ENCODE data around the gene SLCO4A1. TPM values are rescaled to one million over a fixed set of nuclear protein-coding genes. Genes with fewer than 3 reads are reported as not detected.

Gene SLCO4A1
- total RNA-seq, 1 experiment from 2014 or later, result 161 TPM

DNA sequence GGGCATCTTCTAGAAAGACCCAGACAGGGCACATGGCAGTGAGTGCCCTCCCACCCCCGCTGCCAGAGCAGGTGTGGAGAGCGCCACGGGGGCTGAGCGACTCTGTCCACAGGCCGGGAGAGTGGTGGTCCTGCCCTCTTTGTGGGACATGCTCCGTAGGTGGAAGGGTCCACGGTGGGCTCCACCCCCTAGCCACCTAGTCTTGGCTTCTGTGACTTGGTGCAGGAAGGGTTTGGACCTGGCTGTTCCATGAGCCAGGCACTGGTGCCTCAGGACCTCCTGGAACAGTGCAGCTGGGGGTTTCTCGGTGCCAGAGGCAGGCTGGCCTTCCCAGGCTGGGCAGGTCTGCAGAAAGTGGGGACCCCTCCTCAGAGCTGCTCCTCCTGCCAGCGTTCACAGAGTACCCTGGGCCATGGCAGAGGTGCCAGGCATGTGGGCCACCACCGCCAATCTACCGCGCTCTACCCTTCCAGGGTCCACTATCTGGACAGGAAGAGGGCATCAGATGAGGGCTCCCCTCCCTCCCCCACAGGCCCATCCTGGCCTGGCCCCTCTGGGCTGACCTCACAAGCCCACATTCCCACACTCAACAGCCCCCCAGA, 23.0 kb downstream of the SLCO4A1 start:
- Histone ChIP-seq H3F3A (ENCODE audit: low read length, unreplicated experiment) (peaks cover 3% of the 10 kb centered on the region), H3K9me3 (ENCODE audit: low read length) (no peaks in the 10 kb centered on the region), H3K9me2 (replicated peaks; ENCODE audit: low read length) (no peaks in the 10 kb centered on the region), H3K27me3 (ENCODE audit: low read length) (no peaks in the 10 kb centered on the region), H3K36me3 (ENCODE audit: low read depth, low read length) (peaks cover 51% of the 10 kb centered on the region), H3K9ac (ENCODE audit: low read length) (no peak overlapping the region), H3K4me2 (ENCODE audit: low read length) (no peak overlapping the region), H3K27ac (ENCODE audit: low read length) (no peak overlapping the region), H3K4me3 (ENCODE audit: low read length) (no peak overlapping the region), H3K79me2 (ENCODE audit: low read length) (peaks cover 4% of the 10 kb centered on the region; the same call in 1 of the 2 replicates), H2AFZ (ENCODE audit: low read length) (no peak overlapping the region), H3K4me1 (ENCODE audit: insufficient read depth, low read length) (peaks cover 18% of the 10 kb centered on the region; the same call in 1 of the 2 replicates), H4K20me1 (ENCODE audit: low read length) (no peaks in the 10 kb centered on the region)
- ChIA-PET POLR2A (ENCODE audit: unreplicated experiment) (no interaction called here), CTCF (interaction anchor here (0.6 kb wide), 1 partner anchor 166 kb away, joined by 11 read pairs; no protein-coding TSS in a partner anchor)
- BruUV-seq (replicated peaks), result no TSS peak
- TF ChIP-seq EZH2phosphoT487 (IDR thresholded peaks at IDR 0.05; ENCODE audit: borderline replicate concordance, low read length), result no peak
- intact Hi-C loops (cut with micrococcal nuclease), result no loop called here
- ATAC-seq (no peak), DNase-seq (no peak)

DNA sequence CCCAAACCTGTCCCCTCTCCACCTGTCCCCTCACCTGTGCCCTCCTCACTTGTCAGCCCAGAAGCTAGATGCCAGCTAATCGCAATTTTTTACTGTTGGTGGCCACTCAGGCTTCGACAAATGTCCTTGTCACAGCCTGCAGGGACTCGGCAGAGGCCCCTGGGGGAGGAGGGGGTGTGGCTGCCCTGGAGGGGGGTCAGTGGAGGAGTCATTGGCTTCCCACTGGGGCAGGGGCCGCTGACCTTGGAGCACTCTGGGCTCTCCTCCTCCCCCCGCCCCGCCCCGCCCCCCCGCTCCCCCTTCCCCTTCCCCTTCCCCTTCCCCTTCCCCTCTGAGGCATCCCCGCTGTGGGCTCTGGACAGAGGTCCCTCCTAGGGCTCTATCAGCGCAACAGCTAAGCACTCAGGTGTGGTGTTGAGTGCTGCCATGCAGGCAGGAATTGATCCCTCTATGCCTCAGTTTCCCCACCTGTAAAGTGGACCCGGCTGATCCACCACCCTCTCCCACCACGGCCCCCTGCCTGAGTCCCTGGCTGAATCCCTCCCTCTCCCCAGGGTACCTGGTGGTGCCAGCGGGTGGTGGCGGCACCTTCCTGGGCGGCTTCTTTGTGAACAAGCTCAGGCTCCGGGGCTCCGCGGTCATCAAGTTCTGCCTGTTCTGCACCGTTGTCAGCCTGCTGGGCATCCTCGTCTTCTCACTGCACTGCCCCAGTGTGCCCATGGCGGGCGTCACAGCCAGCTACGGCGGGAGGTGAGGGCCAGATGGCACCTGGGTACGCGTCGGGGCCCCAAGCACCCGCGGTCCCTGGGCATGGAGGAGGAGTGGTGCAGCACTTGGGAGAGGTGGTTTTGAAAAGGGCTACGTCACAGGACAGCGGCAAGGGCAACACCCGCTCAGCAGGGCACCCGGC, 23.8 kb downstream of the SLCO4A1 start:
- Histone ChIP-seq H3K4me2 (ENCODE audit: low read length) (no peak overlapping the region), H4K20me1 (ENCODE audit: low read length) (no peaks in the 10 kb centered on the region), H3K36me3 (ENCODE audit: low read depth, low read length) (peaks cover 53% of the 10 kb centered on the region), H3K4me3 (ENCODE audit: low read length) (no peak overlapping the region), H3K9me2 (replicated peaks; ENCODE audit: low read length) (no peaks in the 10 kb centered on the region), H3K9me3 (ENCODE audit: low read length) (no peaks in the 10 kb centered on the region), H3K27ac (ENCODE audit: low read length) (peak overlapping the region; percentile 21), H3K4me1 (ENCODE audit: insufficient read depth, low read length) (peaks cover 18% of the 10 kb centered on the region; the same call in 1 of the 2 replicates), H3K9ac (ENCODE audit: low read length) (no peak overlapping the region), H3K27me3 (ENCODE audit: low read length) (no peaks in the 10 kb centered on the region), H3F3A (ENCODE audit: low read length, unreplicated experiment) (peaks cover 3% of the 10 kb centered on the region), H3K79me2 (ENCODE audit: low read length) (peaks cover 3% of the 10 kb centered on the region; the same call in 1 of the 2 replicates), H2AFZ (ENCODE audit: low read length) (no peak overlapping the region)
- ChIA-PET POLR2A (ENCODE audit: unreplicated experiment) (no interaction called here), CTCF (interaction anchor here (0.6 kb wide), 1 partner anchor 167 kb away, joined by 11 read pairs; no protein-coding TSS in a partner anchor)
- TF ChIP-seq EZH2phosphoT487 (IDR thresholded peaks at IDR 0.05; ENCODE audit: borderline replicate concordance, low read length) (no peak), EZH2 (IDR thresholded peaks at IDR 0.05; ENCODE audit: low read length, unreplicated experiment) (no peak)
- TF ChIP-seq, protein P1, sequence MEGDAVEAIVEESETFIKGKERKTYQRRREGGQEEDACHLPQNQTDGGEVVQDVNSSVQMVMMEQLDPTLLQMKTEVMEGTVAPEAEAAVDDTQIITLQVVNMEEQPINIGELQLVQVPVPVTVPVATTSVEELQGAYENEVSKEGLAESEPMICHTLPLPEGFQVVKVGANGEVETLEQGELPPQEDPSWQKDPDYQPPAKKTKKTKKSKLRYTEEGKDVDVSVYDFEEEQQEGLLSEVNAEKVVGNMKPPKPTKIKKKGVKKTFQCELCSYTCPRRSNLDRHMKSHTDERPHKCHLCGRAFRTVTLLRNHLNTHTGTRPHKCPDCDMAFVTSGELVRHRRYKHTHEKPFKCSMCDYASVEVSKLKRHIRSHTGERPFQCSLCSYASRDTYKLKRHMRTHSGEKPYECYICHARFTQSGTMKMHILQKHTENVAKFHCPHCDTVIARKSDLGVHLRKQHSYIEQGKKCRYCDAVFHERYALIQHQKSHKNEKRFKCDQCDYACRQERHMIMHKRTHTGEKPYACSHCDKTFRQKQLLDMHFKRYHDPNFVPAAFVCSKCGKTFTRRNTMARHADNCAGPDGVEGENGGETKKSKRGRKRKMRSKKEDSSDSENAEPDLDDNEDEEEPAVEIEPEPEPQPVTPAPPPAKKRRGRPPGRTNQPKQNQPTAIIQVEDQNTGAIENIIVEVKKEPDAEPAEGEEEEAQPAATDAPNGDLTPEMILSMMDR (conservative IDR thresholded peaks at IDR 0.05; ENCODE audit: low read depth, low read length), result no peak
- intact Hi-C loops (cut with micrococcal nuclease), result no loop called here
- ATAC-seq, result no peak
- BruUV-seq (replicated peaks), result no TSS peak
- no peak for DNase-seq

DNA sequence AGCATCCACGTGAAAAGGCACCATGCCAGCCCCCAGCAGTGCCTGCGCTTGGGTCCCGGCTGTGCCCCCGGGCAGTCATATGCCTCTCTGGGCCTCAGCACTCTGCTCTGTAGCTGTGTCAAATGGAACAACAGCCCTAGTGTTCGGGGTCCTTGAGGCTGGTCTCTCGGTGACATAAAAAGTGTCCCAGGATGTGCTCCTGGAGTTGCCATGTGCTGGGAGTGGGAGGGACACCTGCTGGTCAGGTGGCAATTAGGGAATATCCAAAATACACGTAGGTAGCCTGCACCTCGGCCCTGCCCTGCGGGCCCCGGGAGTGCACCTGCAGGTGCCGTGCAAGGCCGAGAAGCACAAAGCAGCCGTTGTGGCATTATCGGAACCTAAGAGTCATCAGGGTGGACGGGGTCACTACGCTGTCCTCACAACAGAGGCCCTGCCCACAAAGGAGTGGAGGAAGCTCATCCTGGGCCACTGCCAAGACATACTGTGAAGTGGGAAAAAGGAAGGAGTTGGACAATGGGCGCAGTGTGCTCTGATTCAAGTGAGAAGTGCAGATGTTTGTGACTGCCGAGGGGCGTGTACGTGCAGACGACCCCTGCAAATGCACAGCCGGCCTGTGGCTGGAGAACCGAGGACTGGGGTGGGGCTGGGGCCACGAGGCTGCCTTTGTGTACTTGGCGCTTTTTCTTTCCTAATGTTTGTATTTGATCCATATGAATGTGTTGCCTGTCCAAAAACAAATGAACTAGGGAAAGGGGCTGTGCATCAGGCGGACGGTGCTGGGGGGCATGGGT, 24.6 kb downstream of the SLCO4A1 start:
- intact Hi-C loops (cut with micrococcal nuclease), result no loop called here
- H3K4me1 ChIP-seq (ENCODE audit: insufficient read depth, low read length), result peaks cover 17% of the 10 kb centered on the region; the same call in 1 of the 2 replicates
- CTCF ChIA-PET, result no interaction called here

More for the DNA sequence above, 24.6 kb downstream of the SLCO4A1 start:
- POLR2A ChIA-PET (ENCODE audit: unreplicated experiment), result no interaction called here
- DNase-seq, result peak; percentile 65
- Histone ChIP-seq H3K9me2 (replicated peaks; ENCODE audit: low read length) (no peaks in the 10 kb centered on the region), H3F3A (ENCODE audit: low read length, unreplicated experiment) (peaks cover 3% of the 10 kb centered on the region), H2AFZ (ENCODE audit: low read length) (no peak overlapping the region), H3K4me3 (ENCODE audit: low read length) (no peak overlapping the region), H3K79me2 (ENCODE audit: low read length) (no peaks in the 10 kb centered on the region), H3K36me3 (ENCODE audit: low read depth, low read length) (peaks cover 50% of the 10 kb centered on the region), H3K27ac (ENCODE audit: low read length) (peak overlapping the region; percentile 48), H4K20me1 (ENCODE audit: low read length) (no peaks in the 10 kb centered on the region), H3K9me3 (ENCODE audit: low read length) (no peaks in the 10 kb centered on the region), H3K27me3 (ENCODE audit: low read length) (no peaks in the 10 kb centered on the region), H3K9ac (ENCODE audit: low read length) (no peak overlapping the region), H3K4me2 (ENCODE audit: low read length) (no peak overlapping the region)
- ATAC-seq, result peak; percentile 23
- no peak for TF ChIP-seq EZH2phosphoT487 (IDR thresholded peaks at IDR 0.05; ENCODE audit: borderline replicate concordance, low read length)
- TF ChIP-seq, protein P1 (conservative IDR thresholded peaks at IDR 0.05; ENCODE audit: low read depth, low read length), result peak; percentile 41; the same call in 1 of the 2 replicates
- no peak for TF ChIP-seq EZH2 (IDR thresholded peaks at IDR 0.05; ENCODE audit: low read length, unreplicated experiment)
- BruUV-seq (replicated peaks), result no TSS peak
